GM12878 (cell line): ENCODE measurements around the gene ELMO3. TPM values are rescaled to one million over a fixed set of nuclear protein-coding genes. Genes with fewer than 3 reads are reported as not detected.

ENCODE experiments used
- ATAC-seq: fragments of 200-7000 bp; cut with Tn5 transposase; 3 replicates; pipeline ENCODE4 v1.9.1; 2020; ENCODE audit warnings: mild to moderate bottlenecking, moderate library complexity
- BruUV-seq: library from RNA; stranded (reverse); fragments of 400-500 nt; replicated peaks from 2 replicates; lab custom pipeline; 2021; lab: Mats Ljungman, UMichigan
- CTCF ChIA-PET: fragments of 300-600 bp; sonication (Branson Sonifier 250); formaldehyde crosslinking; extraction: SDS; loops from one replicate; lab custom pipeline; 2021; ENCODE audit warnings: inconsistent platforms; lab: Yijun Ruan, JAX
- POLR2A ChIA-PET: fragments of 350-600 bp; formaldehyde crosslinking; extraction: SDS; loops from one replicate; lab custom pipeline; 2021; ENCODE audit warnings: inconsistent platforms; lab: Charles Lee
- RAD21 ChIA-PET: fragments of 300-600 bp; sonication (Branson Sonifier 250); formaldehyde crosslinking; loops from one replicate; lab custom pipeline; 2023; ENCODE audit warnings: antibody characterized with exemption; ENCODE audit not compliant: unreplicated experiment; lab: Charles Lee
- SMC1A ChIA-PET: fragments of 300-600 bp; sonication (Branson Sonifier 250); formaldehyde crosslinking; loops from one replicate; lab custom pipeline; 2023; ENCODE audit not compliant: unreplicated experiment, uncharacterized antibody; lab: Charles Lee
- DNase-seq: peaks from one replicate; pipeline ENCODE4 v3.0.0-alpha.2; 2011; ENCODE audit warnings: low read depth, low spot score
- FAIRE-seq: peaks from 3 replicates; lab custom pipeline; 2011; peaks lifted over from hg19 to GRCh38; lab: Jason Lieb, UNC
- H2AFZ ChIP-seq: 2 replicates; pipeline ENCODE4 v1.6.0; 2011; ENCODE audit warnings: low read depth, low read length, control low read depth; ENCODE audit not compliant: control insufficient read depth
- H3K27ac ChIP-seq: 2 replicates; pipeline ENCODE4 v1.5.1; 2011; ENCODE audit warnings: control low read depth; ENCODE audit not compliant: control insufficient read depth, insufficient read depth
- H3K27me3 ChIP-seq, 2 experiments: replicated peaks in 1 of 2; 2 replicates each; pipeline versions ENCODE4 v1.6.0 to v1.6.1; 2011; ENCODE audit warnings: low read length in 1 of 2; ENCODE audit not compliant: control insufficient read depth in 2 of 2, insufficient read depth in 2 of 2
- H3K36me3 ChIP-seq, 2 experiments: 2 replicates each; pipeline ENCODE4 v1.5.1; 2011; ENCODE audit warnings: low read length in 1 of 2; ENCODE audit not compliant: control insufficient read depth in 2 of 2, insufficient read depth in 2 of 2
- H3K4me1 ChIP-seq: 2 replicates; pipeline ENCODE4 v1.6.1; 2011; ENCODE audit warnings: mild to moderate bottlenecking, low read length, moderate library complexity, mixed read lengths; ENCODE audit not compliant: control insufficient read depth, insufficient read depth
- H3K4me2 ChIP-seq: 2 replicates; pipeline ENCODE4 v1.6.0; 2011; ENCODE audit warnings: control low read depth; ENCODE audit not compliant: control insufficient read depth, insufficient read depth
- H3K4me3 ChIP-seq: fragments of 200-600 bp; sonication (generic); 2 replicates; pipeline ENCODE4 v1.5.1; 2016
- H3K79me2 ChIP-seq: 2 replicates; pipeline ENCODE4 v1.6.0; 2011; ENCODE audit warnings: low read length; ENCODE audit not compliant: control insufficient read depth, insufficient read depth
- H3K9ac ChIP-seq: 2 replicates; pipeline ENCODE4 v1.8.0; 2011; ENCODE audit warnings: low read length, control low read depth, mixed read lengths; ENCODE audit not compliant: control insufficient read depth, insufficient read depth
- H3K9me3 ChIP-seq: replicated peaks from 3 replicates; pipeline ENCODE4 v1.5.1; 2011; ENCODE audit warnings: mild to moderate bottlenecking, low read length; ENCODE audit not compliant: control insufficient read depth, insufficient read depth
- H4K20me1 ChIP-seq: 2 replicates; pipeline ENCODE4 v1.6.0; 2011; ENCODE audit not compliant: control insufficient read depth, insufficient read depth
- ASH2L ChIP-seq: fragments of 300-600, 200-600 bp; sonication (generic); IDR thresholded peaks from 2 replicates; pipeline ENCODE4 v1.6.1; 2017; ENCODE audit warnings: low read depth, mild to moderate bottlenecking, borderline replicate concordance
- BACH1 ChIP-seq: fragments of 450-650 bp; IDR thresholded peaks from 2 replicates; pipeline ENCODE4 v1.6.1; 2017; ENCODE audit warnings: mild to moderate bottlenecking, borderline replicate concordance
- MAX ChIP-seq: IDR thresholded peaks from 2 replicates; pipeline ENCODE4 v1.6.1; 2012; ENCODE audit warnings: low read depth, low read length, improper control_type of control experiment
- NFXL1 ChIP-seq: fragments of 450-650 bp; IDR thresholded peaks from 2 replicates; pipeline ENCODE4 v1.6.1; 2017; ENCODE audit warnings: antibody characterized with exemption, mild to moderate bottlenecking, borderline replicate concordance
- RUNX3 ChIP-seq: IDR thresholded peaks from 2 replicates; pipeline ENCODE4 v1.6.1; 2012; ENCODE audit warnings: low read length, inconsistent platforms
- SMC3 ChIP-seq: IDR thresholded peaks from 2 replicates; pipeline ENCODE4 v1.6.1; 2011; ENCODE audit warnings: low read length, improper control_type of control experiment, borderline replicate concordance
- STAT3 ChIP-seq: IDR thresholded peaks from 2 replicates; pipeline ENCODE4 v1.6.1; 2011; ENCODE audit warnings: low read depth, low read length, improper control_type of control experiment
- ZBTB33 ChIP-seq: fragments of 450-650 bp; IDR thresholded peaks from 2 replicates; pipeline ENCODE4 v1.6.1; 2017; ENCODE audit warnings: mild to moderate bottlenecking
- WGBS: methylation state at CpG from one replicate; pipeline ENCODE4 v1.1.6; 2016; ENCODE audit warnings: low lambda C conversion rate; ENCODE audit not compliant: insufficient replicate concordance, insufficient coverage; ENCODE audit errors: missing lambda C conversion rate; 5-methylcytosine and 5-hydroxymethylcytosine counted together
- in situ Hi-C: fragments of 300-500 bp; cut with MboI; formaldehyde crosslinking; loops from 9 replicates; pipeline ENCODE4 v1.14.3; 2018; ENCODE audit warnings: mixed read lengths
- intact Hi-C: fragments of 100-400 bp; cut with micrococcal nuclease; formaldehyde crosslinking; loops from one replicate; pipeline ENCODE4 v1.14.2; 2022; ENCODE audit not compliant: unreplicated experiment
- polyA plus RNA-seq, 11 experiments: library from polyadenylated mRNA; depleted of rRNA in 4 of 11; unstranded in 6 of 11; stranded (reverse) in 5 of 11; fragments of >200 nt; fragmentation: Nextera tagmentation in 4 of 11; fragmentation: Illumina TruSeq in 1 of 11; extraction: Ambion mirVana in 4 of 11; extraction: Trizol in 1 of 11; gene quantifications; 1 replicate in 1 of 11; 2 replicates in 10 of 11; pipeline versions ENCODE4 v1.2.1 to v1.2.3, GENCODE V29; 2011 to 2016; ENCODE audit warnings: inconsistent platforms in 2 of 11, missing spikeins in 2 of 11, low read depth in 1 of 11
- total RNA-seq, 4 experiments: library from RNA; depleted of rRNA in 3 of 4; stranded (reverse); fragments of >200 nt in 3 of 4; fragmentation: Illumina TruSeq in 1 of 4; extraction: Trizol in 1 of 4; gene quantifications; 2 replicates each; pipeline versions ENCODE4 v1.2.1 to v1.2.3, GENCODE V29; 2013 to 2021

Gene ELMO3
- total and polyA plus RNA-seq, 10 of the 15 experiments (the other 5 are each of a cell fraction or from before 2014, with no cell fraction given) = 0.05 to 4.7 (median 0.96) TPM; not detected in 1

GRCh38 chr16:67167588-67167987 is 31.3 kb upstream of the ELMO3 start:
- Histone ChIP-seq H3K4me3 (no peak overlapping the region), H2AFZ (no peak overlapping the region), H3K79me2 (no peaks in the 10 kb centered on the region), H3K36me3 (no peaks in the 10 kb centered on the region), H3K4me1 (peaks cover 48% of the 10 kb centered on the region), H4K20me1 (no peaks in the 10 kb centered on the region; the same call in 1 of the 2 replicates), H3K27ac (no peak overlapping the region), H3K9me3 (no peaks in the 10 kb centered on the region; the same call in 2 of the 3 replicates), H3K27me3 (peaks cover 2 to 18% of the 10 kb centered on the region in 2 experiments), H3K4me2 (no peak overlapping the region), H3K9ac (no peak overlapping the region)
- FAIRE-seq (no peak), DNase-seq (no peak), ATAC-seq (no peak)
- no peak for TF ChIP-seq STAT3
- no peak for TF ChIP-seq MAX
- TF ChIP-seq ZBTB33 = no peak
- no peak for TF ChIP-seq NFXL1
- no peak for TF ChIP-seq ASH2L
- no peak for TF ChIP-seq RUNX3
- no peak for TF ChIP-seq BACH1
- TF ChIP-seq SMC3 = no peak
- SMC1A ChIA-PET = interaction anchor here (1.1 kb wide), 1 partner anchor 150 kb away, joined by 3 read pairs; no protein-coding TSS in a partner anchor
- RAD21 ChIA-PET = interaction anchor here (4.1 kb wide), 1 partner anchor 8 kb away, joined by 48 read pairs; the partner anchor contains the start of genes FBXL8 and TRADD
- no TSS peak for BruUV-seq
- intact Hi-C loops = no loop called here
- 64% methylated on average over 7 of the region's 7 CpGs for WGBS
- CTCF ChIA-PET = interaction anchor here (3.1 to 5.4 kb wide), 3 partner anchors 8 to 150 kb away, joined by 17 to 60 read pairs (median 31); partner anchors contain the start of genes FBXL8 and TRADD
- POLR2A ChIA-PET = interaction anchor here (0.7 to 10.9 kb wide), 3 partner anchors 7 to 321 kb away, joined by 3 to 137 read pairs (median 3); partner anchors contain the start of genes FBXL8, HSF4 and TRADD
- in situ Hi-C loops = no loop called here
